Hepatocyte (in vitro differentiated cells): Measurements from ENCODE around the gene RGS6. TPM values are rescaled to one million over a fixed set of nuclear protein-coding genes. Genes with fewer than 3 reads are reported as not detected.

Source experiments
- microRNA-seq: library from miRNA; unstranded; fragments of <30 nt; microRNA quantifications from one replicate; pipeline ENCODE4, GENCODE V29; 2017
- polyA plus RNA-seq: library from polyadenylated mRNA; unstranded; fragments of >200 nt; fragmentation: Nextera tagmentation; extraction: Ambion mirVana; gene quantifications from 2 replicates; pipeline ENCODE4 v1.2.1, GENCODE V29; 2016
- small RNA-seq: library from RNA; depleted of rRNA; stranded (forward); fragments of <200 nt; gene quantifications from one replicate; pipeline ENCODE3, GENCODE V24; 2014
- total RNA-seq: library from RNA; depleted of rRNA; stranded (reverse); fragments of >200 nt; gene quantifications from 2 replicates; pipeline ENCODE4 v1.2.3, GENCODE V29; 2014

RGS6 gene
- total and polyA plus RNA-seq, 2 experiments from 2014 or later = 0.25 to 0.87 TPM

Small RNAs within 50 kb of the gene (microRNA-seq; reads per million reads assigned to microRNA genes)
- gene MIR7843 = not detected

Small RNAs within 50 kb of the gene (small RNA-seq; reads per million reads assigned to genes)
- gene MIR7843 (not detected), gene RF00019 (not detected)
